Spleen (tissue), 7 donors: ENCODE data around the gene MED25.

Experiments used
- CTCF ChIP-seq, 11 experiments: fragments of 200-600 bp in 7 of 11; fragments of 450-650 bp in 4 of 11; sonication (generic) in 4 of 11; IDR thresholded peaks in 8 of 11; conservative IDR thresholded peaks in 3 of 11; 1 replicate in 7 of 11; 2 replicates in 4 of 11; pipeline versions ENCODE4 v1.4.0 to v1.8.0; 2016 to 2021; ENCODE audit warnings: antibody characterized with exemption in 11 of 11, inconsistent platforms in 4 of 11, mild to moderate bottlenecking in 1 of 11
- POLR2A ChIP-seq, 3 donors: fragments of 450-650 bp; IDR thresholded peaks; one replicate each; pipeline ENCODE4 v1.5.1; 2017; ENCODE audit warnings: antibody characterized with exemption in 3 of 3, mild to moderate bottlenecking in 1 of 3
- donor health status: DM: no; HTN: no; CAD: no; lungs with moderate emphysema.
- donor health status: DM: no; HTN: no; CAD: no.
- donor health status: DM: no; HTN: no; CAD: no.

GRCh38 chr19:49884109-49884508 lies 66.0 kb downstream of the MED25 start:
- no peak for TF ChIP-seq CTCF (IDR thresholded peaks at IDR 0.05 in 8 of 11, conservative IDR thresholded peaks at IDR 0.05 in 3 of 11)
- no peak for TF ChIP-seq POLR2A (IDR thresholded peaks at IDR 0.05)
